ENCODE data around the gene FOSL1.

DNA sequence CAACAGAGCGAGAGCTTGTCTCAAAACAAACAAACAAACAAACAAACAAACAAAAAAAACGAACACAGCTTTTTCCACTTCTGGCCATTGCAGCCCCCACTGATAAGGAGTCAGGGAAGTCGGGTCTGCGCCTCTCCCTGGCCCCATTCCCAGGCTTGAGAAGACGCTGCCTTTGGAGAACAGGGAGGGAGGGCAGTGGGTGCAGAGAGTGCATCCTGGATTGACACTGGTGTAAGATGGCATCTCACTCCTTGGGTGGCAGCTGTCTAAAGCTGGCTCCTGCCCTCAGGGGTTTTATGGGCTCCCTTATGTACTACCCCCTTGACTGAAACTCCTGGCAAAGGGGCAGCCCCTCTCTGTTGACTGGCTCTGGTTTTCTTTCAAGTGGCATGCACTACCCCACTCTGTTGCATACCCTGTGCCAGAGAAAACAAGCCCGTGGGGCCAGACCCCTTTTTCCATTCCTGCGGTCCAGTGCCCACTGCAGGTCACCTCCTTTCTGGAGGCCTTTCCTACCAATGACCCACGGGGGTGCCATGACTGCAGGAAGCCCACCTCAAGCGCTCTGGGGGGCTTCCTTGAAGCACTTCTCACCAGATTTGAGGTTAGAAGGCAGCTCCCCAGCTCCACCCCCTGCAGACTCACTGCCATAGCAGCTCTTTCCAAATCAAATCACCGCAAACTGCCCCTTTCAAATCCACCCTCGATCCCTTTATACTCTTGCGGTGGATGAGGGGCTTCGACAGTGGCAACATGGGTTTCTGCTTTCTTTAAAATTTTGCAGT, 31.8 kb upstream of the FOSL1 start:
- no peak for TF ChIP-seq CTCF (IDR thresholded peaks at IDR 0.05)
- no peak for TF ChIP-seq EZH2 (IDR thresholded peaks at IDR 0.05; ENCODE audit: borderline replicate concordance, insufficient read depth, low read depth, low read length, poor library complexity, severe bottlenecking)
